SU-DHL-6 (cell line): ENCODE results near the gene TSSC4.

ENCODE experiments used
- H2AFZ ChIP-seq: fragments of 200-600 bp; sonication (generic); 2 replicates; pipeline ENCODE4 v1.6.1; 2014; ENCODE audit warnings: low read depth, mild to moderate bottlenecking, moderate library complexity, mixed read lengths, antibody characterized with exemption, low read length; ENCODE audit not compliant: severe bottlenecking
- H3F3A ChIP-seq: fragments of 200-600 bp; shearing (Covaris generic); 2 replicates; pipeline ENCODE4 v1.6.0; 2016; ENCODE audit warnings: antibody characterized with exemption, mild to moderate bottlenecking; ENCODE audit not compliant: insufficient read depth
- H3K27ac ChIP-seq: fragments of 200-600 bp; sonication (generic); 2 replicates; pipeline ENCODE4 v1.5.1; 2016; ENCODE audit warnings: low read depth, mild to moderate bottlenecking, low read length, moderate library complexity, mixed read lengths
- H3K27me3 ChIP-seq: fragments of 200-600 bp; sonication (generic), shearing (Covaris generic); 2 replicates; pipeline ENCODE4 v1.6.0; 2014; ENCODE audit warnings: mild to moderate bottlenecking, low read length
- H3K36me3 ChIP-seq: fragments of 200-600 bp; sonication (generic); 2 replicates; pipeline ENCODE4 v1.6.1; 2014; ENCODE audit warnings: mild to moderate bottlenecking, low read length, mixed read lengths
- H3K4me2 ChIP-seq: fragments of 300-600, 200-600 bp; shearing (Covaris generic), sonication (generic); 2 replicates; pipeline ENCODE4 v1.6.0; 2014; ENCODE audit warnings: low read length, low read depth, mild to moderate bottlenecking; ENCODE audit not compliant: poor library complexity, severe bottlenecking
- H3K4me3 ChIP-seq: fragments of 200-600 bp; sonication (generic); 2 replicates; pipeline ENCODE4 v1.5.1; 2014; ENCODE audit warnings: antibody characterized with exemption, low read length, mild to moderate bottlenecking, mixed read lengths; ENCODE audit not compliant: insufficient read depth, poor library complexity, severe bottlenecking
- H3K79me2 ChIP-seq: fragments of 200-600 bp; sonication (generic); 2 replicates; pipeline ENCODE4 v1.6.1; 2014; ENCODE audit warnings: mild to moderate bottlenecking, low read length, moderate library complexity; ENCODE audit not compliant: insufficient read depth
- H3K9ac ChIP-seq: fragments of 200-600 bp; sonication (generic); 2 replicates; pipeline ENCODE4 v1.7.0; 2014; ENCODE audit warnings: mild to moderate bottlenecking, low read length
- H3K9me2 ChIP-seq: fragments of 200-600 bp; sonication (generic); replicated peaks from 2 replicates; pipeline ENCODE4 v1.6.1; 2014; ENCODE audit warnings: low read length; ENCODE audit not compliant: insufficient read depth
- H3K9me3 ChIP-seq: fragments of 200-600 bp; sonication (generic); 2 replicates; pipeline ENCODE4 v1.6.1; 2014; ENCODE audit warnings: low read length, mixed read lengths; ENCODE audit not compliant: insufficient read depth
- H4K20me1 ChIP-seq: fragments of 200-600 bp; sonication (generic); 2 replicates; pipeline ENCODE4 v1.6.1; 2014; ENCODE audit warnings: low read depth, mild to moderate bottlenecking, antibody characterized with exemption, low read length, moderate library complexity, mixed read lengths
- CTCF ChIP-seq: fragments of 200-600 bp; sonication (generic); IDR thresholded peaks from one replicate; pipeline ENCODE4 v1.5.1; 2017; ENCODE audit warnings: antibody characterized with exemption, mild to moderate bottlenecking, low read length, moderate library complexity; ENCODE audit not compliant: insufficient read depth, poor library complexity, severe bottlenecking
- EZH2phosphoT487 ChIP-seq: fragments of 200-600 bp; sonication (generic), shearing (Covaris generic); conservative IDR thresholded peaks from 2 replicates; pipeline ENCODE4 v1.6.1; 2018; ENCODE audit warnings: mild to moderate bottlenecking, antibody characterized with exemption, low read length, moderate library complexity, mixed read lengths

TSSC4 gene

GRCh38 chr11:2380396-2380795 lies 20.2 kb upstream of the TSSC4 start:
- peaks cover 43% of the 10 kb centered on the region for H3F3A ChIP-seq
- peaks cover 62% of the 10 kb centered on the region for H3K79me2 ChIP-seq
- peak overlapping the region; percentile 7 for H3K4me3 ChIP-seq
- H3K27me3 ChIP-seq, result no peaks in the 10 kb centered on the region
- H3K27ac ChIP-seq, result peak overlapping the region; percentile 85
- H2AFZ ChIP-seq, result no peak overlapping the region
- no peaks in the 10 kb centered on the region for H3K9me3 ChIP-seq
- H3K36me3 ChIP-seq, result no peaks in the 10 kb centered on the region
- peak overlapping the region; percentile 44 for H3K9ac ChIP-seq
- peaks cover 21% of the 10 kb centered on the region for H4K20me1 ChIP-seq
- no peaks in the 10 kb centered on the region for H3K9me2 ChIP-seq
- no peak for TF ChIP-seq CTCF
- TF ChIP-seq EZH2phosphoT487, result no peak
- H3K4me2 ChIP-seq, result peak overlapping the region; percentile 77

GRCh38 chr11:2380807-2381350 lies 19.7 kb upstream of the TSSC4 start:
- peaks cover 62% of the 10 kb centered on the region for H3K79me2 ChIP-seq
- H4K20me1 ChIP-seq, result peaks cover 21% of the 10 kb centered on the region
- H3K9me3 ChIP-seq, result no peaks in the 10 kb centered on the region
- H3K4me3 ChIP-seq, result peak overlapping the region; percentile 7
- peak overlapping the region; percentile 77 for H3K4me2 ChIP-seq
- H3K27me3 ChIP-seq, result no peaks in the 10 kb centered on the region
- H3K9me2 ChIP-seq, result no peaks in the 10 kb centered on the region
- peaks cover 48% of the 10 kb centered on the region for H3F3A ChIP-seq
- H3K9ac ChIP-seq, result peak overlapping the region; percentile 44
- TF ChIP-seq EZH2phosphoT487, result no peak
- no peak for TF ChIP-seq CTCF
- H3K36me3 ChIP-seq, result no peaks in the 10 kb centered on the region
- H3K27ac ChIP-seq, result peak overlapping the region; percentile 85
- H2AFZ ChIP-seq, result no peak overlapping the region

GRCh38 chr11:2381494-2382128 lies 18.9 kb upstream of the TSSC4 start:
- H3K27ac ChIP-seq, result peak overlapping the region; percentile 85
- no peak overlapping the region for H2AFZ ChIP-seq
- no peaks in the 10 kb centered on the region for H3K9me3 ChIP-seq
- peaks cover 66% of the 10 kb centered on the region for H3K79me2 ChIP-seq
- H3F3A ChIP-seq, result peaks cover 55% of the 10 kb centered on the region
- no peaks in the 10 kb centered on the region for H3K27me3 ChIP-seq
- TF ChIP-seq CTCF (no peak), EZH2phosphoT487 (no peak)
- H4K20me1 ChIP-seq, result peaks cover 21% of the 10 kb centered on the region
- H3K4me3 ChIP-seq, result no peak overlapping the region
- peak overlapping the region; percentile 23; the same call in 1 of the 2 replicates for H3K9ac ChIP-seq
- no peaks in the 10 kb centered on the region for H3K36me3 ChIP-seq
- no peaks in the 10 kb centered on the region for H3K9me2 ChIP-seq
- peak overlapping the region; percentile 77 for H3K4me2 ChIP-seq
